H9 (cell line): ENCODE results near the gene PNKD. TPM values are rescaled to one million over a fixed set of nuclear protein-coding genes. Genes with fewer than 3 reads are reported as not detected.

ENCODE experiments used
- DNase-seq: peaks from one replicate; pipeline ENCODE4 v3.0.0-alpha.2; 2017
- H2AFZ ChIP-seq: one replicate; pipeline ENCODE4 v1.6.1; 2013; ENCODE audit warnings: mild to moderate bottlenecking, low read length, control low read depth, moderate library complexity
- H2AK5ac ChIP-seq: 2 replicates; pipeline ENCODE4 v1.6.1; 2013; ENCODE audit warnings: low read length, control low read depth, mixed read lengths; ENCODE audit not compliant: insufficient read length
- H2BK120ac ChIP-seq: one replicate; pipeline ENCODE4 v1.6.1; 2013; ENCODE audit warnings: low read depth, mild to moderate bottlenecking, low read length, control low read depth, inconsistent platforms; ENCODE audit not compliant: poor library complexity, severe bottlenecking
- H2BK12ac ChIP-seq: 2 replicates; pipeline ENCODE4 v1.6.1; 2013; ENCODE audit warnings: low read length, control low read depth, mixed read lengths, low read depth; ENCODE audit not compliant: insufficient read length
- H2BK15ac ChIP-seq: 2 replicates; pipeline ENCODE4 v1.6.1; 2013; ENCODE audit warnings: low read depth, low read length, control low read depth
- H2BK20ac ChIP-seq: one replicate; pipeline ENCODE4 v1.6.1; 2013; ENCODE audit warnings: low read depth, mild to moderate bottlenecking, low read length, control low read depth, inconsistent platforms; ENCODE audit not compliant: poor library complexity, severe bottlenecking
- H2BK5ac ChIP-seq: 2 replicates; pipeline ENCODE4 v1.6.1; 2013; ENCODE audit warnings: low read length, control low read depth, mixed read lengths; ENCODE audit not compliant: insufficient read length
- H3K14ac ChIP-seq: 2 replicates; pipeline ENCODE4 v1.6.1; 2013; ENCODE audit warnings: low read length, control low read depth; ENCODE audit not compliant: insufficient read depth
- H3K18ac ChIP-seq: 2 replicates; pipeline ENCODE4 v1.6.1; 2013; ENCODE audit warnings: low read depth, mild to moderate bottlenecking, mixed read lengths, low read length, control low read depth; ENCODE audit not compliant: insufficient read length
- H3K23ac ChIP-seq: 2 replicates; pipeline ENCODE4 v1.6.1; 2013; ENCODE audit warnings: low read length, control low read depth, mixed read lengths, low read depth; ENCODE audit not compliant: insufficient read length
- H3K23me2 ChIP-seq: 2 replicates; pipeline ENCODE4 v1.6.1; 2013; ENCODE audit warnings: low read depth, mild to moderate bottlenecking, mixed read lengths, low read length, control low read depth; ENCODE audit not compliant: insufficient read length, poor library complexity, severe bottlenecking
- H3K27ac ChIP-seq: 2 replicates; pipeline ENCODE4 v1.5.1; 2013; ENCODE audit warnings: low read length, control low read depth, mixed read lengths, low read depth; ENCODE audit not compliant: insufficient read length
- H3K27me3 ChIP-seq: 2 replicates; pipeline ENCODE4 v1.6.1; 2013; ENCODE audit warnings: low read length, control low read depth, inconsistent platforms; ENCODE audit not compliant: insufficient read depth
- H3K4ac ChIP-seq: 2 replicates; pipeline ENCODE4 v1.6.1; 2013; ENCODE audit warnings: low read depth, mild to moderate bottlenecking, control low read depth, inconsistent platforms, low read length, moderate library complexity
- H3K4me1 ChIP-seq: 2 replicates; pipeline ENCODE4 v1.6.1; 2013; ENCODE audit warnings: low read length, control low read depth, inconsistent platforms; ENCODE audit not compliant: insufficient read depth
- H3K4me2 ChIP-seq: 2 replicates; pipeline ENCODE4 v1.6.1; 2013; ENCODE audit warnings: low read length, control low read depth, mixed read lengths; ENCODE audit not compliant: insufficient read length, insufficient read depth
- H3K56ac ChIP-seq: 2 replicates; pipeline ENCODE4 v1.6.1; 2013; ENCODE audit warnings: low read depth, mild to moderate bottlenecking, mixed read lengths, low read length, control low read depth; ENCODE audit not compliant: insufficient read length
- H3K79me1 ChIP-seq: 2 replicates; pipeline ENCODE4 v1.6.1; 2013; ENCODE audit warnings: low read depth, mild to moderate bottlenecking, moderate library complexity, low read length, control low read depth, inconsistent platforms; ENCODE audit not compliant: insufficient read depth, poor library complexity, severe bottlenecking
- H3K79me2 ChIP-seq: 2 replicates; pipeline ENCODE4 v1.6.1; 2013; ENCODE audit warnings: low read length, control low read depth, inconsistent platforms; ENCODE audit not compliant: insufficient read depth
- H3K9ac ChIP-seq: 2 replicates; pipeline ENCODE4 v1.6.1; 2013; ENCODE audit warnings: low read length, control low read depth, mixed read lengths; ENCODE audit not compliant: insufficient read length; ENCODE audit errors: extremely low read depth
- H3K9me3 ChIP-seq: one replicate; pipeline ENCODE4 v1.6.1; 2013; ENCODE audit warnings: low read depth, low read length, inconsistent platforms; ENCODE audit not compliant: control insufficient read depth
- H3T11ph ChIP-seq: one replicate; pipeline ENCODE4 v1.6.1; 2013; ENCODE audit warnings: mild to moderate bottlenecking, low read length, control low read depth, inconsistent platforms
- H4K20me1 ChIP-seq: one replicate; pipeline ENCODE4 v1.6.1; 2013; ENCODE audit not compliant: control insufficient read depth, insufficient read length, insufficient read depth
- H4K5ac ChIP-seq: 2 replicates; pipeline ENCODE4 v1.6.1; 2013; ENCODE audit warnings: low read depth, mild to moderate bottlenecking, mixed read lengths, low read length, control low read depth; ENCODE audit not compliant: insufficient read length
- H4K8ac ChIP-seq: replicated peaks from 2 replicates; pipeline ENCODE4 v1.6.1; 2013; ENCODE audit warnings: low read length, control low read depth, mixed read lengths, low read depth; ENCODE audit not compliant: insufficient read length
- H4K91ac ChIP-seq: 2 replicates; pipeline ENCODE4 v1.6.1; 2013; ENCODE audit warnings: low read depth, mild to moderate bottlenecking, moderate library complexity, mixed read lengths, low read length, control low read depth; ENCODE audit not compliant: insufficient read length
- H3K27ac Mint-ChIP-seq, 3 experiments: 2 replicates in 2 of 3; 3 replicates in 1 of 3; pipeline ENCODE4 v1.8.0; 2020 to 2021; ENCODE audit warnings: mixed read lengths in 3 of 3, mild to moderate bottlenecking in 1 of 3, moderate library complexity in 1 of 3
- H3K27me3 Mint-ChIP-seq: 2 replicates; pipeline ENCODE4 v1.8.0; 2021; ENCODE audit warnings: low read depth, mild to moderate bottlenecking, moderate library complexity, mixed read lengths
- H3K36me3 Mint-ChIP-seq, 3 experiments: 2 replicates in 2 of 3; 3 replicates in 1 of 3; pipeline ENCODE4 v1.8.0; 2020 to 2021; ENCODE audit warnings: low read depth in 3 of 3, mixed read lengths in 3 of 3; ENCODE audit not compliant: insufficient read depth in 1 of 3
- H3K4me1 Mint-ChIP-seq, 2 experiments: 2 replicates each; pipeline ENCODE4 v1.8.0; 2020; ENCODE audit warnings: mixed read lengths in 2 of 2
- H3K4me3 Mint-ChIP-seq, 2 experiments: 2 replicates in 1 of 2; 3 replicates in 1 of 2; pipeline ENCODE4 v1.8.0; 2020 to 2021; ENCODE audit warnings: mild to moderate bottlenecking in 2 of 2, mixed read lengths in 2 of 2, moderate library complexity in 1 of 2
- H3K9me3 Mint-ChIP-seq, 2 experiments: 2 replicates in 1 of 2; 3 replicates in 1 of 2; pipeline ENCODE4 v1.8.0; 2020; ENCODE audit warnings: mild to moderate bottlenecking in 2 of 2, mixed read lengths in 2 of 2, moderate library complexity in 1 of 2
- CTCF ChIP-seq: fragments of 200-600 bp; sonication (generic); conservative IDR thresholded peaks from 3 replicates; pipeline ENCODE4 v1.8.0; 2021; ENCODE audit warnings: antibody characterized with exemption, mild to moderate bottlenecking
- WGBS: extraction: QIAGEN DNeasy Blood & Tissue Kit; methylation state at CpG from one replicate; pipeline ENCODE4 v1.1.7; 2013; ENCODE audit warnings: missing lambda C conversion rate, low lambda C conversion rate, mixed read lengths; ENCODE audit not compliant: insufficient read length; ENCODE audit errors: extremely low coverage; 5-methylcytosine and 5-hydroxymethylcytosine counted together
- total RNA-seq: library from RNA; stranded (reverse); gene quantifications from 2 replicates; pipeline ENCODE4 v1.2.1, GENCODE V29; 2021

The PNKD gene
- total RNA-seq, 1 experiment from 2014 or later = 31.6 TPM

GRCh38 chr2:218274586-218274985 is 4.3 kb downstream of the PNKD start:
- no peak overlapping the region for H2BK5ac ChIP-seq
- H3K23me2 ChIP-seq = peaks cover 4% of the 10 kb centered on the region
- H2AFZ ChIP-seq = no peak overlapping the region
- no peak overlapping the region for H4K8ac ChIP-seq
- no peak overlapping the region for H3K9ac ChIP-seq
- Mint-ChIP-seq H3K36me3 (peaks cover 4 to 39% (median 33%) of the 10 kb centered on the region in 3 experiments), H3K27ac (no peak overlapping the region; a peak in 1 of 7 replicates), H3K4me3 (0 out of 5 replicates have a peak overlapping the region, but pooled peaks of 1 of the 2 experiments have one; percentile 14), H3K27me3 (no peaks in the 10 kb centered on the region; the same call in 1 of the 2 replicates), H3K9me3 (no peaks in the 10 kb centered on the region; a peak in 1 of 5 replicates), H3K4me1 (peaks cover 14 to 16% of the 10 kb centered on the region in 2 experiments)
- H2BK120ac ChIP-seq = no peak overlapping the region
- no CpG with 5 or more reads among the region's 4 CpGs for WGBS
- H3T11ph ChIP-seq = no peak overlapping the region
- H3K56ac ChIP-seq = no peak overlapping the region
- no peak overlapping the region for H3K18ac ChIP-seq
- no peak overlapping the region for H3K23ac ChIP-seq
- H2BK12ac ChIP-seq = no peak overlapping the region
- no peak overlapping the region for H3K4ac ChIP-seq
- H3K27me3 ChIP-seq = no peaks in the 10 kb centered on the region
- H3K14ac ChIP-seq = no peak overlapping the region
- no peak for DNase-seq
- H3K4me2 ChIP-seq = no peak overlapping the region
- H3K79me1 ChIP-seq = no peaks in the 10 kb centered on the region
- H3K79me2 ChIP-seq = no peaks in the 10 kb centered on the region
- no peak overlapping the region for H2BK15ac ChIP-seq
- H4K91ac ChIP-seq = no peak overlapping the region
- H4K5ac ChIP-seq = no peak overlapping the region
- no peak overlapping the region for H2AK5ac ChIP-seq
- no peak overlapping the region for H2BK20ac ChIP-seq
- no peaks in the 10 kb centered on the region for H3K9me3 ChIP-seq
- no peaks in the 10 kb centered on the region for H4K20me1 ChIP-seq
- no peak for TF ChIP-seq CTCF
- H3K4me1 ChIP-seq = no peaks in the 10 kb centered on the region
- no peak overlapping the region for H3K27ac ChIP-seq
